Activated T-cell treated with anti-CD3 and anti-CD28 coated beads, Interleukin-2, amount 50 U/mL, for 24 hours (primary cell): ENCODE results near the gene C10orf90.

Source experiments
- DNase-seq: peaks from one replicate; pipeline ENCODE4 v3.0.0-alpha.2; 2020
- H3K27ac Mint-ChIP-seq: 2 replicates; pipeline ENCODE4 v1.8.0; 2020; ENCODE audit warnings: mild to moderate bottlenecking, mixed read lengths
- H3K27me3 Mint-ChIP-seq: 2 replicates; pipeline ENCODE4 v1.8.0; 2020; ENCODE audit warnings: mixed read lengths
- H3K36me3 Mint-ChIP-seq: 2 replicates; pipeline ENCODE4 v1.8.0; 2020; ENCODE audit warnings: low read depth, mixed read lengths
- H3K4me1 Mint-ChIP-seq: 2 replicates; pipeline ENCODE4 v1.8.0; 2020; ENCODE audit warnings: low read depth, mixed read lengths
- H3K4me3 Mint-ChIP-seq: 2 replicates; pipeline ENCODE4 v1.8.0; 2020; ENCODE audit warnings: mild to moderate bottlenecking, moderate library complexity, mixed read lengths
- H3K9me3 Mint-ChIP-seq: 2 replicates; pipeline ENCODE4 v1.8.0; 2020; ENCODE audit warnings: mixed read lengths

Gene C10orf90

DNA sequence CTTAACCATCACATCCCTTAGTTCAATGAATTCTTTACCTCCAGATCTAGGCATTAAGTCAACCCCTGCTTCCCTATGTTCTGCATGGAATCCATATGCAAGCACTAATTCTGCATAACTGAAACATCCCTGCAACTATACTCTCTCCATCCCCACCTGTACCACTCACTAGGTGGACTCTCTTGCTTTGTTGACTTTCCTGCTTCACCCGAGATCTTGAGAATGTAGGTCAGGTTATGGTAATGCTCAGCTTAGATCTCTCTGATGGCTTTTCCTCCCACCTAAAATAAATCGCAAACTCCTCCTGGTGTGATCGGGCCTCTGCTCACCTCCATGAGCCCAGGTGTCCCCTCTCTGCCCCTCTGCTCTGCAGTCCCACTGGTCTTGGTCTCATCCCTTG lies 189.8 kb downstream of the C10orf90 start:
- Mint-ChIP-seq H3K4me1 (no peaks in the 10 kb centered on the region), H3K36me3 (no peaks in the 10 kb centered on the region), H3K27ac (no peak overlapping the region), H3K4me3 (no peak overlapping the region), H3K9me3 (peaks cover 2% of the 10 kb centered on the region), H3K27me3 (peaks cover 2% of the 10 kb centered on the region)
- no peak for DNase-seq

DNA sequence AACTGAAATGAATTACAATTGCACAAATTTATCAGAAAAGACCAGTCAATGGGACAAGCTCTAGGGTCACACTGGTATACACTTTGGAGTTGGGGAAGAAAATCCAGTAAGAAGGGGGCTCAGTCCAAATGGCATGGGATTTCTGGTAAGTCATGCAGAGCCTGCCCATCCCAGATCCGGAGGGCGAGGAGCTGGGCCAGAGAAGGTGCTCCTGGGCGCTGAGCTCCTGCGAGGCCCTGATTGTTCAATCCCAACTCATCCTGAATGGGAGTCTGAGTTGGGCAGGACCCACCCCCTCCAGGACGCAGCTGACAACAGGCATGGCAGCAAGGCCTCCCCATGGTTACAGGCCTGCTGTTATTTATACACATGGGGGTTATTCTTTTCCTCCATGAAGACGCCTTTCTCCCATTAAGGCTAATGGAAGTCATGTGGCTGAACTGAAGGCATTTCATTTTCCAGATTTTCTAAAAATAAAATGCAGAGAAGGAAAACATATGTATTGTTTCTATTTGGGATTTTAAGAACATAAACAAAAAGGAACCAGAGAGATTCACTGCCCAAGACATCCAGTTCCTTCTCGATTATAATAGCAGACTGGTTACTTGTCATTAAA lies 191.1 kb downstream of the C10orf90 start:
- no peak for DNase-seq
- H3K4me3 Mint-ChIP-seq = no peak overlapping the region
- H3K9me3 Mint-ChIP-seq = peaks cover 2% of the 10 kb centered on the region

DNA sequence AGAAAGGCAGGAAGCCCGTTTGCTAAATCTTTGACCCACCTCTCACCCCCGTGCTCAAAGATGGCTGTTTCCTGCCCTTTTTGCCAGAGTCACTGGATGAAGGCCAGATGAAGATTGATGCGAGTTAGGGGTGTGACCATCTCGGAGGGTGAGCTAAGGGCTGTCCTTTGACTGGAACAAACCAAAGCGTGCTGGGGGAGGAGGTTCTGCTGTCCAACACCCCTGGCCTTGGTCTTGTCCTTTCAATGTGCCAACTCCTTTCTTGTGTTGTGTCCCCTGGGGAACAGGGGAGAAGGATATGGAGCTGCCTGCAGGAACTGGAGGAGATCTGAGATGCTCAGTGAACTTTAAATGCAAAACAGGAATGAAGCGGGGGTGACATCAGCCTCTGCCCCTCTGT lies 191.9 kb downstream of the C10orf90 start:
- no peaks in the 10 kb centered on the region for H3K36me3 Mint-ChIP-seq
- H3K27ac Mint-ChIP-seq = no peak overlapping the region
- H3K4me3 Mint-ChIP-seq = no peak overlapping the region
- peaks cover 2% of the 10 kb centered on the region for H3K27me3 Mint-ChIP-seq
- H3K9me3 Mint-ChIP-seq = peaks cover 2% of the 10 kb centered on the region
- H3K4me1 Mint-ChIP-seq = no peaks in the 10 kb centered on the region
- no peak for DNase-seq

More for the DNA sequence above, 191.1 kb downstream of the C10orf90 start:
- no peaks in the 10 kb centered on the region for H3K4me1 Mint-ChIP-seq
- no peaks in the 10 kb centered on the region for H3K36me3 Mint-ChIP-seq
- H3K27ac Mint-ChIP-seq = no peak overlapping the region
- peaks cover 2% of the 10 kb centered on the region for H3K27me3 Mint-ChIP-seq

- DNase-seq = no peak
- H3K9me3 Mint-ChIP-seq = no peaks in the 10 kb centered on the region
- no peak overlapping the region for H3K4me3 Mint-ChIP-seq
- no peaks in the 10 kb centered on the region for H3K36me3 Mint-ChIP-seq
- no peak overlapping the region for H3K27ac Mint-ChIP-seq
- no peaks in the 10 kb centered on the region for H3K4me1 Mint-ChIP-seq
- H3K27me3 Mint-ChIP-seq = no peaks in the 10 kb centered on the region
These were observed 194.2 kb downstream of the C10orf90 start for GRCh38 chr10:126476246-126476645.

DNA sequence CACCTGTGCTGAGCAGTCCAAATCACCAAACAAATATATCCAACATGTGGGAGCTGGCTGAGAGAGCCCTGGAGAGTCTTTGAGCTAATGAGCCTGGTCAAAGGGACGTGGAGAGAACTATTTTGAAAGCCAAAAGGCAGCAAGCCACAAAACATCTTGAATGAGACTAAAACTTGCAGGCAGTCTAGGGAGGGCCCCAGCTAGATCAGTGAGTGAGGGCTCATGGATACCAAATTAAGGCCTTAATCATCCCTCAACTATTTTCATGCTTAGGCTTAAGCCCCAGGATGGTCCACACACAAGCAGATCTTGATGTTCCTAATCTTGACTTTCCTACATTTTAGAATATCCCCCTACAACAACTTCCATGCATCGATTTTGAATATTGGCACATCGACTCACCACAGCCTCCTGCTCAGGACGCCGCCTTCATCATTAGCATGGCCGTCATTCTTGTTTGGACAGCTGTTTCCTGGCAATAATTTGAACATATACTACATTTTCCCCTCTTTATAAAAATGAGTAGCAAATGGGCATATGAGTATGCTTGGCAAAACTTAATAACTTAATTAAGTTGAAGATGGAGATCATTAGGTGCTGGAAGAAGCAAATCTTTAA lies 195.3 kb downstream of the C10orf90 start:
- Mint-ChIP-seq H3K9me3 (no peaks in the 10 kb centered on the region), H3K27me3 (peaks cover 3% of the 10 kb centered on the region), H3K4me1 (no peaks in the 10 kb centered on the region), H3K27ac (no peak overlapping the region), H3K4me3 (no peak overlapping the region), H3K36me3 (no peaks in the 10 kb centered on the region)
- no peak for DNase-seq

DNA sequence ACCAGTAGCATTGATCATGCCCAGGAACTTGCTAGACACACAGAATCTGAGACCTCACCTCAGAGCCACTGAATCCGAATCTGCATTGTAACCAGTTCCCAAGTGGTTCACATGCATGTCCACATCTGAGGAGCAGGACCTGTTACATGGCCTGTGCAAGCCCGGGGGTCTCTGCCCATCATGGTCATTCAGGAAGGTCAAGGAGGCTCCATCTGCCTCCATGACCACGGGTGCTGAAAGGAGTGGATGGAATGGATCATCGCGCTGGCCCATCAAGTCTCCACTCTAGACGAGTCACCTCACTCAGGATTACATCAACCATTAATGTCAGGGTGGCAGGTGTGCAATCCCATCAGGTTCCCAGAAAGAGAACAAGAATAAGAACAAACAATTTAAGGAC lies 196.5 kb downstream of the C10orf90 start:
- Mint-ChIP-seq H3K4me3 (no peak overlapping the region), H3K9me3 (no peaks in the 10 kb centered on the region), H3K4me1 (no peaks in the 10 kb centered on the region), H3K36me3 (no peaks in the 10 kb centered on the region), H3K27me3 (peaks cover 3% of the 10 kb centered on the region), H3K27ac (no peak overlapping the region)
- DNase-seq = no peak

GRCh38 chr10:126470991-126471390 lies 199.5 kb downstream of the C10orf90 start:
- Mint-ChIP-seq H3K9me3 (no peaks in the 10 kb centered on the region), H3K36me3 (no peaks in the 10 kb centered on the region), H3K4me1 (no peaks in the 10 kb centered on the region), H3K4me3 (no peak overlapping the region), H3K27ac (no peak overlapping the region), H3K27me3 (peaks cover 3% of the 10 kb centered on the region)
- DNase-seq = no peak

DNA sequence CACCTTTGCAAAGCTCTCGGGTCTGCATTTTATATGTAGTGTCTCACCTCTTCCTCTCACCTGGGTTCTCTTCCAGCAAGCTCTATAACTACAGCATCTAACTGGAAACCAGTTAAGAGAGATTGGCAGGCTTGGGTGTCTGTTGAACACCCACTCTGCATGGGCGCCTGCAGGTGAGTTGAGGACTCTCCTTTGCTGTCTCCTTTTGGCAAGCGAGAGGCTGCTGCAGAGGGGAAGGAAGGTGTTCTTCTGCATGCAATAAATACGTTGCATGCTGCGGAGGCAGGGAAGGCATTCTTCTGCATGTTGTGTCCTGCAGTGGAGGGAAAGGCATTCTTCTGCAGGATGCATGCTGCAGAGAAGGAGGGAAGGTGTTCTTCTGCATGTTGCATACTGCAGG lies 200.8 kb downstream of the C10orf90 start:
- no peak for DNase-seq
- Mint-ChIP-seq H3K4me1 (no peaks in the 10 kb centered on the region), H3K27ac (no peak overlapping the region), H3K36me3 (no peaks in the 10 kb centered on the region), H3K27me3 (peaks cover 3% of the 10 kb centered on the region), H3K9me3 (no peaks in the 10 kb centered on the region), H3K4me3 (no peak overlapping the region)

DNA sequence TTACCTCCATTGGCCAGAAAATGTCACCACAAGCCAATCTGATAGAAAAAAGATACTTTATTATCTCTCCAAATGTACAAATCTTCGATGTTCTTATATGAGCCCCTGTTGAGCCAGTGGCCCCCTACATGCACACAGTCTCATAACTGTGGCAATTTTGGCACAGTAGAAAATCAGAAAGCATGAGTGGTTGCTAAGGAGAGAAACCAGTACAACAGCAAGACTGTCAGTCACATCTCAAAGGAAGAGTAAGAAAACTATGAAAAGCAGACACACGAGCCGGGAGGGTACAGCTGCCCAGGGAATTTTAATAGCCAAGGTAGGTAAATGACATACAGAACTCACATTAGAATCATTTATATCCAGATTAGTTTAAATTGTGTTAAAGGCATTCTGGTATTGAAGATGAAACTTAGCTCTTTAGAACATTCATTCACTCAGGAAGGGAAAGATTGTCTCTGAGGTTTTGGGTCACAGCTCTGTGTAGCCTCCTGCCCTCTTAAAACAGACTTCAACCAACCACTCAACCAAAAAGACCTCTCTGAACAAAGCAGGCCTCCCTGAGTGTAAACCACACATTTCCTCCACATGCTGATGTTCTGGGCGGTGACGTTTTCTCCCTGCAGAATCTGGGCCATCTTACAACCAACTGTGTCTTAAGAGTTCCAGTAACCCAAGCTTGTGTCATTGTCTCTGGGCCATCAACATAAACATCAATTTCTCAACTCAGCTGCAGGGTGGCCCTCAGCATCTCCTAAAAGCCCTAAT lies 201.4 kb downstream of the C10orf90 start:
- Mint-ChIP-seq H3K4me1 (no peaks in the 10 kb centered on the region), H3K4me3 (no peak overlapping the region), H3K27ac (no peak overlapping the region), H3K9me3 (no peaks in the 10 kb centered on the region), H3K27me3 (peaks cover 3% of the 10 kb centered on the region), H3K36me3 (no peaks in the 10 kb centered on the region)
- no peak for DNase-seq

GRCh38 chr10:126468467-126468866 lies 202.0 kb downstream of the C10orf90 start:
- Mint-ChIP-seq H3K4me3 (no peak overlapping the region), H3K27ac (no peak overlapping the region), H3K9me3 (no peaks in the 10 kb centered on the region), H3K4me1 (no peaks in the 10 kb centered on the region), H3K36me3 (no peaks in the 10 kb centered on the region), H3K27me3 (peaks cover 3% of the 10 kb centered on the region)
- DNase-seq = no peak

DNA sequence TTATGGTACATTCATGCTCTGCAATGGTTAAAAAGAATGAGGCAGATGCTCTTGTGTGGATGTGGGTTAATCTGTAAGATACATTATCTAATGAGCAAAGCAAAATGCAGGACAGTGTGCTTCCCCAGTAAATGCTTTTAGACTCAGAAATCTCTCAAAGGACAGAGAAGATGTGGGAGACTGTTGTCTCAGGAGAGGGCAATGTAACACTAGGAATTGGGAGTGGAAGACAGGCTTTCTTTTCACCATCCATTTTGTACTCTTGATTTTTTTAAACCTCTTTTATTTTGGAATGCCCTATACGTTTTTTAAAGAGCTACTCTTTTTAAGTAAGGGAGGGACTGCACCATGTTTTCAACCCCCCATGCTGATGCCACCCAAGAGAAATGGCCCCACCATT lies 204.7 kb downstream of the C10orf90 start:
- Mint-ChIP-seq H3K9me3 (no peaks in the 10 kb centered on the region), H3K4me1 (no peaks in the 10 kb centered on the region), H3K27ac (no peak overlapping the region), H3K27me3 (peaks cover under 1% of the 10 kb centered on the region), H3K36me3 (no peaks in the 10 kb centered on the region), H3K4me3 (no peak overlapping the region)
- DNase-seq = no peak

GRCh38 chr10:126463286-126463685 lies 207.2 kb downstream of the C10orf90 start:
- no peak for DNase-seq
- Mint-ChIP-seq H3K27me3 (no peaks in the 10 kb centered on the region), H3K36me3 (no peaks in the 10 kb centered on the region), H3K4me1 (no peaks in the 10 kb centered on the region), H3K27ac (no peak overlapping the region), H3K4me3 (no peak overlapping the region), H3K9me3 (no peaks in the 10 kb centered on the region)

DNA sequence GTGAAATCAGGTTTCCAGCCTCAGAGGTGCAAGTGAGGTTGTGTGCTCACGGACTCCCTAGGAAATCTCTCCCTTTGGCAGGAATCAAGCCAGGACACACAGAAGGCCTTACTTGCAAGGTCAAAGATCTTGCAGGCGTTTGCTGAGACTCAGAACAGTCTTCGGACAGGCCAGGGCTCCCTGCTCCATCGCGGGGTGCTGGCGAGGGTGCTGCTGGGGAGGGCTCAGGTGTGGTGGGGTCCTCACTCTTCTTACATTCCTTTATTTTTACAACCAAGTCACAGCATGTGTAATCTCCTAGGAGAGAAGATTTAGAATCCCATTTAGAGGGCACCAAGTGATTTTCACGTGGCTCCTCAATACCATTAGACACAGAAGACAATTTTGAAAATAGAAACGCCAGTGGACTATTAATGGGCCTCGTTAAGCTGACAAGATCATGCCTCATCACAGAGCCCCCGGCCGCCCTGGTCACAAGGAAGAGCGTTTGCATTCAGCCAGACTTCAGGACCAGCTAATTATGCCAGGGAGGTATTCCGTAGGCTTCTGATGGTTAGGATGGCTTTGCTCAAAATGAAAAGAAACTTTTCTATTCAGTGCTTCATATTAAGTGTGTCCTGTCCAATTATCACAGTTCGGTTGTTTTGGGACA lies 209.1 kb downstream of the C10orf90 start:
- no peaks in the 10 kb centered on the region for H3K36me3 Mint-ChIP-seq
- H3K27me3 Mint-ChIP-seq = no peaks in the 10 kb centered on the region
- H3K4me3 Mint-ChIP-seq = no peak overlapping the region
- DNase-seq = no peak
- no peak overlapping the region for H3K27ac Mint-ChIP-seq
- no peaks in the 10 kb centered on the region for H3K4me1 Mint-ChIP-seq
- H3K9me3 Mint-ChIP-seq = no peaks in the 10 kb centered on the region

DNA sequence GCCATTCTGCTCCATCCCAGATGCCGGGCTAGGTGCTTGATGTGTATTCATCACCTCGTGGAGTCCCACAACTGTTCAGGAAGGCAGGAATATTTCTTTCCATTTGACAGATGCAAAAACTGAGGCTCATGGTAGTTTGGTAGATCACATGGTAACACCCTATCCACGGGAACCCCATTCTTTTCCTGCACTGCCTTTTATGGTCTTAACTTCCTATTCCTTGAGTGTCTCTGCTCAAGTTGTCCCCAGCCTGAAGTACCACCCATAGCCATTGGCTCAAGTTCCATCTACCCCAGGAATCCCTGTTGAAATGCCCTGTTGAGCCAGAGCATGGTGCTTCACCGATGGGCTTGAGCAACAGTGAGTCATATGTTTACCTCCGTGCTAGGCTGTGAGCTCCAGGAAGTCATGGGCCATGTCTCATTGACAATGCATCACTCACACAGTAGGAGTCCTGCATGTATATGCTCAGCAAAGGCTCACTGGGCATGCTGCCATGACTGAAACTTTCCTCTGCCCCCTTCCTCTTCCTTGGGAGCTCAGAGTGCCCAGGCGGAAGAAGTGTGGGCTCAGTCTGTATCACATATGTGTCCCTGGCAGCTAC lies 210.5 kb downstream of the C10orf90 start:
- no peak for DNase-seq
- Mint-ChIP-seq H3K27me3 (no peaks in the 10 kb centered on the region), H3K4me1 (no peaks in the 10 kb centered on the region), H3K9me3 (no peaks in the 10 kb centered on the region), H3K4me3 (no peak overlapping the region), H3K36me3 (no peaks in the 10 kb centered on the region), H3K27ac (no peak overlapping the region)
